SKM-1 treated with dmso at 0.1 percent for 144 hours (cell line): ENCODE data around the gene HOXA2.
A peak's percentile ranks its signal among the peaks of the same experiment; 100 is the strongest.

ENCODE experiments used
- DNase-seq: peaks from one replicate; lab custom pipeline; 2025; ENCODE audit not compliant: unreplicated experiment; lab: John Stamatoyannopoulos, UW

Gene HOXA2

GRCh38 chr7:27141923-27142579 lies 39.6 kb upstream of the HOXA2 start:
- DNase-seq: no peak

- no peak for DNase-seq
These were observed 38.8 kb upstream of the HOXA2 start for GRCh38 chr7:27141137-27141922.

DNA sequence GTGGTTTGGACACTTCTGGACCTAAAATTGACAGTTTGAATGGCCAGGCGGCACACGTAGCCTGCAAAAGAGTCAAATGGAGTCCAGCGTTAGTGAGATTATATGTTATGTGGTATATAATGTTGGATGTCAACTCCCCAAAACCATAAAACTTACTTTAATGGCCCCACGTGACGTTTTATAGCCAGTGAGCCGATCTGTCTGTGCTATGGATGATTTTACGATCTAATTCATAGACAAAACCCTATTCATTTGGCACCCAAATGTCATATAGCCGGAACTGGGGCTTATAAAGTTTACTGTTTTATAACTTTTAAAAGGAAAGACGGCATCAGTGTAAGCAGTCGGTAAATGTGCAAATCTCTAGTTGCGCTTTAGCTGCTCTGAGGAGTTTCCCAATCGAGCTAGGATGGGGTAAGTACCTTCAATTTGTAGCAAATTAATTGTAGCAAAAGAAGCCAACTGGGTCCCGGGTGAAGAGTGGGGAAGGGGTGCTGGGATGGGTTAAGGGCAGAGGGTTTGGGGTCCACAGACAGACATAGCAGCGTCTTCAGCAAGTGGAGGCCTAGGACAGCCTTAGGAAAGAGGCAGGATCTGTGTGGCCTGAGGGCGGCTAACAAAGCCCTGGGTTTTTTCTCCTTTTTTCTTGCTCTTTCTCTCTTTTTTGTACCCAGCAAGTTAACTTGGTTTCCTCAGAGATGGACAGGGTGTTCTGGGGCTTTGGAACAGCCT lies 37.8 kb upstream of the HOXA2 start:
- DNase-seq: no peak

DNA sequence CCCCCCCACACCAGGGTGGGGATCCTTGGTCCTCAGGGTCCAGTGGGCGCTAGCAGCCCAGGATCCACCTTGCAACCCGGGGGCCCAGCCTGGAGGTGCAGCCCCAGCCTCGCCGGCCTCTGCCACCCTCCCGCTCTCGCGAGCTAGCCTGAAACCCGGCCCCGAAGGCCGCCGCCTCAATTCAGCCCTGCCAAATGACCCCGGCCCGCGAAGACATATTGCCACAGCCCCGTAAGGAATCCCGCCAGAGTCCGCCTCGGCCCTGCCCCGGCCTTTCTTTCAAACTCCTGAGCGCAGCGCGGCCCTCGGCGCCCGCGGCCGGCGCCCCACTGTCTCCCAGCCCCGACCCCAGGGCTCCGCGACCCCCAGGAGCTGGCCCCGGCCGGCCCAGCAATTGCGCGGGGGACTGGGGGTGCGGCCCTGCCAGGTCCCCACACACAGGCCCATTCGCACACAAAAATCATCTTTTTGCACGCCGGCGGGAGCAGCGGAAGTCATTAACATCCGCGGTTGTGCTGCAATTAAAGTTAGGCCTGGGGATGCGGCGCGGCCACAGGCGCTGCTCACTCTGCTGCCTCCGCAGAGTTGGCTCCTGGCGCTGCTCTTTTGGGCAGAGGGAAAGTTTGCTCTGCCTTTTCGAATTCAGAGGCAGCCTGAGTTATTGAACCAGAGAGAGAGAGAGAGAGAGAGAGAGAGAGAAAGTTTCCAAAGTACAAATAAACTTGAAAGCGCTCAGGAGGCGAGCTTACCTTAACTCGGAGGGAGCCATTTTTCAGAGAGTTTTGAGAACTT lies 37.0 kb upstream of the HOXA2 start:
- DNase-seq: no peak

DNA sequence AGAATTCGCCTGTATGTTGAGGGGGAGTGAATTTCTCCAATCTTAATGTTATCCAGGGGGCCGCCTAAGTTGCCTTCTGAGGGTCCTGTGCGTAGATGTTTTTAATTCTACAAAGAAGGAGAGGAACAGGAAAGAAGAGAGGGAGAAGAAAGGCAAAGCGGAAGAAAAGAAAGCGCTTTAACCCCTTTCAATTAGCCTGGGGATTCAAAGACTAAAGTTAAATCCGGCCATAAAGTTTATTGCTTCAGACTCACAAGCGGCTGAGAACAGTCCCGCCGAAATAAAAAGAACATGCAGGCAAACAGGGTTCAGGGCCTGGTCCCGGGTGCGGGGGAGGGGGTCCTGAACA lies 36.5 kb upstream of the HOXA2 start:
- DNase-seq: no peak

- DNase-seq: no peak
These were observed 36.0 kb upstream of the HOXA2 start for GRCh38 chr7:27138472-27138871.

- DNase-seq: no peak
These were observed 35.3 kb upstream of the HOXA2 start for GRCh38 chr7:27137640-27138315.

- DNase-seq: peak; percentile 53
These were observed 31.9 kb upstream of the HOXA2 start for GRCh38 chr7:27134392-27134791.

DNA sequence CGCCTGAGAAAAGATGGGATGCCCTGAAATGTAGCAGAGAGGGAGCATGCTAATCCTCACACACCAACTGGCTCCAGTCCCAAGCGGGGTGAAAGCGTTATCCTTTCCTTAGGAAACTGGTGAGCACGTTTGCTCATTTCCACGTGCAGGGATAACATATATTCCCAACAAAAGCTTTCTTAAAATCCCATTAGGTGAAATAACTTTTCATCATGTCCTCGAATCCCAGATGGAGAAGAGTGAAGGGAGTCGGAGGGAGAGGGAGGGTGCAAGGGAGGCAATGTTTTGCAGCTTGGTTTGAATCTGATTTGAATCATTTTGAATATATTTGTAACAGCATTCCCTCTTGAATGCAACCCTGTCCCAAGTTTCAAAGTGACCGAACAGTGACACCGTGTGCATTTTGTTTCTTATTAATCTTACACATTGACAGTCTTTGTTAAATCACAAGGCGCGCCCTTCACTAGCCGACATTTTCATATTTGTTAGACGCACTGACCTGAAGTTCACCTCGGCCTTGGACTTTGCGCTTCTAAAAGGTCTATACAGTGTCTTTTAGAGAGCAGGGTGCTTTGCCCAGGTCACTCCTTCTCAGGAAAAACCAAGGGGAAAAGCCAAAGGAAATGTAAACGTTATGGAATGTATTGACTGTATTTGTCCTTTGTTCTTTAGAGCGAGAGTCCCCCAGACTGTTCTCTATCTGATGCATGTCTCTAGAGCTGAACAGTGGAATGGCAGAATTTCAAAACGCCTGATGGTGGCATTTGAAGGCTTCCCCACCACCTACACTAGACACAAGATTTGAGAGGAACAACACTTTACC lies 31.1 kb upstream of the HOXA2 start:
- no peak for DNase-seq

DNA sequence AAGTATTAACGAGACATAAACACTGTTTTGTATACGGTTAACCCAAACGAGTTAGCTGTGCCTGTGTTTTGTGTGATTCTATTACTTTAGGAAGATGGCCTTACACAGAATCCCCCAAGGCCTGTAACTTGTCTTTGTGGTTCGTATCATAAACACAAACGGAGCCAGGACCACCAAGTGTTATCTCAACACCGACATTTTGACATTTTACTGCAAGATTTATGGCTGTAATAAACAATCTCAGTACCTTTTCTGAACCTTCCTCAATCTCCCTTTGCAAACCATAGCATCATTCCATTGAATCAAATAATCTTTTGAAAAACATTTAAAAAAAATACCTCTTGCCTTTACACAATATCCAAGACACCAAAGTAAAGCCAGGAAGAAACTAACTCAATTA lies 30.5 kb upstream of the HOXA2 start:
- no peak for DNase-seq

GRCh38 chr7:27132214-27132613 lies 29.7 kb upstream of the HOXA2 start:
- DNase-seq: no peak

- DNase-seq: no peak
These were observed 28.9 kb upstream of the HOXA2 start for GRCh38 chr7:27131390-27131819.

DNA sequence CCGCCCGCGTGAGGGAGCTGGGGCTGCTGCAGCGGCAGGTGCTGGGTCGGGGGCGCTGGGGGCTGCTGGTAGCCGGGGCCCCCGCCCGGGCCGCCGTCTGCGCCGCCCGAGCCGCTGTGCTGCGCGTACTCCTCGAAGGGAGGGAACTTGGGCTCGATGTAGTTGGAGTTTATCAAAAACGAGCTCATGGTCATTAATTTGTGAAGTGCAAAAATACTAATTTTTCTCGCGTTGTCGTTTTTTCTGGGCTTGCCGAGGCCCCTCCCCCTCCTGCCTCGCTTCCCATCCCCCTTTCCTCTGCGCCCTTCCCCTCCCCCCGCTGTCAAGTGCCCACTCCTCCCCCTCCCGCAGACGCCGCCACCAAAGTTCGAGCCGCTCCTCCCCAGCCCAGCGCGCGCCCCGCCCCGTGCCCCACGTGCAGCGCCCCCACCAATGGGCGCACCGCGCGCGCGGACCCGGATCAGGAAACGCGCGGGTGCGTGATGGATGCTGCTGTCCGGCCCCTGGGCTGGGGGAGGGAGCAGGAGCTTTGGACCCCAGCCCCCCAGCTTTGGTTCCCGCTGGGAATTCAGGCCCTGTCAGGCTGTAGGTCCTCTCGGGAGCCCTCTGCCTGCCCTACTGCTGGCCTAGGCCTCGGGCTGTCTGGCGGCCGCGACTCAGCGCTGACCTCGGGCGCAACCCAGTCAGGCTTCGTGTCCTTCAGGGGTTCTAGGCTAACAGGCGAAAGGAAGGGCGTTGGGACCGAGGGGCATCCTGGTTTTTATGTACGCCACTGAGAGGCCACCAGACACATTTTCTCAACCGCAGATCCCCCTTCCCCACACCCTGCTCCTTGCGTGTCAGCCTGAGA lies 28.3 kb upstream of the HOXA2 start, which contains the start of gene HOXA4:
HOXA4 (minus strand) TSS at position 218 of the 850 bp plus-strand sequence; CDS start at position 194, 24 bp downstream.
- DNase-seq: peak; percentile 62

DNA sequence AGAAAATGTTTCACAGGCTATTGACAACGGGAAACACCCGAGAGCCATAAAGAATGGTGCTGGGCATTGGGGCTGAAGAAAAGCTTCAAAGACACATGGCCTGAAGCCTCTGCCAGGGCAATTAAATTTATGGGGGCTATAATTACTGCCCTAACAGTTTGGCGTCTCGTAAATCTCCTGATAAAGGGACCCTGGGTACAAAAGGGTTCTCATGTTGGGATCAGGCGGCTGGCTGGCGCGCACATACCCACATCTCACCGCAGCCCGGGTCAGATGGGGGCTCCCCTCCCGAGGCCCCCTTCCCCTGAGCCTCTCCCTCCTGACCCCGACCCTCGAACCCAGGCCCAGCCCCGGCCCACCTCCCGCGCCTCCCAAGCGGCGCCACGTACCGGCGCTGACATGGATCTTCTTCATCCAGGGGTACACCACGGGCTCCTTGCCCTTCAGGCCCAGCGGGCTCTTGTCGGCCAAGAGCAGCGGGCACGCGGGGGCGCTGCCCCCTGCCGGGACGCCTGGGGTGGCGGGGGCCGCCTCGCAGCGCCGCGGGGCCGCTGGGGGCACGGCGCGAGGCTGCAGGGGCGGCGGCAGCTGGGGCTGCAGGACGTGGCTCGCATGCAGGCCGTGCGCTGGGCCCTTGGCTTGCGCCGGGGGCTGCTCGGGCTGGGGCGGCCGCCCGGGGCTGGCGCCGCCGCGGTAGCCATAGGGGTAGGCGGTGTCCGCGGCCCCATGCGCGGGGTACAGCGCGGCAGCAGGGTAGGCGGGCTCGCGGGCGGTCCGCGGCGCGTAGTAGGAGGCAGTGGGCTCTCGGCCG lies 27.5 kb upstream of the HOXA2 start:
- peak; percentile 14 for DNase-seq

- no peak for DNase-seq
These were observed 26.6 kb upstream of the HOXA2 start for GRCh38 chr7:27128776-27129728.

DNA sequence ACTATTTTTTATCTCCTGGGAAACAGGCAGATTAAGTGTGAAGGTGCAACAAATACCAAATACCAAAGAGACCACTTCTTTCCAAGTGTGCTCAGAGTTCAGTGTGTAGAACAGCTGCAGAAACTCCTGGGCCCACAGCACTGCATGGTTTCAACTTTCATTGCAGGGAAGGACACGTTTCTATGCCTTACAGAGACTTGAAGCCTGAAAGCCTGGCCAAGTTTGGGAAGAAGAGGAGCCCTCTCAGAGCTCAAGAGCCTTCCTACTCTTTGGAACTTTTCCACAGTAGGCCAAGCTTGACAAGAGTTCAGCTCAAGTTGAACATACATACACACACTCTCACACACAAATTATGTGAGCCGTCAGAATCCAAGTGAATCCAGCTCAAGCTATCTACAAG lies 25.6 kb upstream of the HOXA2 start:
- no peak for DNase-seq
